OCI-LY3 (cell line): ENCODE measurements around the gene CRIM1.
A peak's percentile ranks its signal among the peaks of the same experiment; 100 is the strongest.

Experiments used
- H2AFZ ChIP-seq: fragments of 200-600, 300-600 bp; shearing (Covaris generic); 2 replicates; pipeline ENCODE4 v1.6.0; 2014; ENCODE audit warnings: antibody characterized with exemption, low read depth, low read length
- H3K27ac ChIP-seq: fragments of 200-600, 300-600 bp; sonication (generic); 2 replicates; pipeline ENCODE4 v1.5.1; 2014; ENCODE audit warnings: mild to moderate bottlenecking, low read length, moderate library complexity, mixed read lengths
- H3K27me3 ChIP-seq: fragments of 200-600, 300-600 bp; sonication (generic); 2 replicates; pipeline ENCODE4 v1.6.1; 2014; ENCODE audit warnings: low read depth, low read length, mixed read lengths
- H3K36me3 ChIP-seq: fragments of 200-600, 300-600 bp; sonication (generic); replicated peaks from 2 replicates; pipeline ENCODE3; 2014; ENCODE audit warnings: low read depth, low read length, mixed read lengths
- H3K4me1 ChIP-seq: fragments of 300-600, 200-600 bp; sonication (generic); 2 replicates; pipeline ENCODE4 v1.6.1; 2014; ENCODE audit warnings: low read length, mixed read lengths
- H3K4me2 ChIP-seq: fragments of 200-600, 300-600 bp; sonication (generic); 2 replicates; pipeline ENCODE4 v1.6.1; 2014; ENCODE audit warnings: low read length, mixed read lengths
- H3K4me3 ChIP-seq: fragments of 300-600, 200-600 bp; sonication (generic); 2 replicates; pipeline ENCODE4 v1.5.1; 2014; ENCODE audit warnings: antibody characterized with exemption, mild to moderate bottlenecking, low read length, moderate library complexity
- H3K79me2 ChIP-seq: fragments of 300-600, 200-600 bp; shearing (Covaris generic); 2 replicates; pipeline ENCODE4 v1.6.1; 2014; ENCODE audit warnings: mild to moderate bottlenecking, low read length, mixed read lengths
- H3K9ac ChIP-seq: fragments of 300-600, 200-600 bp; shearing (Covaris generic); 2 replicates; pipeline ENCODE4 v1.6.0; 2014; ENCODE audit warnings: mild to moderate bottlenecking, low read length, moderate library complexity
- H3K9me3 ChIP-seq: fragments of 200-600, 300-600 bp; shearing (Covaris generic); 2 replicates; pipeline ENCODE4 v1.6.1; 2014; ENCODE audit warnings: low read length, mixed read lengths; ENCODE audit not compliant: insufficient read depth
- H4K20me1 ChIP-seq: fragments of 200-600, 300-600 bp; sonication (generic); 2 replicates; pipeline ENCODE4 v1.6.1; 2016; ENCODE audit warnings: low read length, mixed read lengths; ENCODE audit not compliant: insufficient read depth
- CTCF ChIP-seq: fragments of 200-600, 300-600 bp; sonication (generic); IDR thresholded peaks from 2 replicates; pipeline ENCODE4 v1.5.1; 2014; ENCODE audit warnings: antibody characterized with exemption, low read length, low read depth
- EZH2phosphoT487 ChIP-seq: fragments of 200-600 bp; shearing (Covaris generic); IDR thresholded peaks from 2 replicates; pipeline ENCODE4 v1.6.1; 2018; ENCODE audit warnings: antibody characterized with exemption, mixed run types, low read depth

CRIM1 gene

GRCh38 chr2:36330473-36331395 lies 24.8 kb upstream of the CRIM1 start:
- Histone ChIP-seq H3K9ac (no peak overlapping the region), H3K4me1 (no peaks in the 10 kb centered on the region), H3K4me3 (no peak overlapping the region), H3K79me2 (no peaks in the 10 kb centered on the region), H3K36me3 (no peaks in the 10 kb centered on the region), H2AFZ (no peak overlapping the region), H3K27ac (no peak overlapping the region), H3K9me3 (no peaks in the 10 kb centered on the region), H4K20me1 (no peaks in the 10 kb centered on the region), H3K27me3 (no peaks in the 10 kb centered on the region), H3K4me2 (no peak overlapping the region)
- TF ChIP-seq CTCF (no peak), EZH2phosphoT487 (no peak)

GRCh38 chr2:36333350-36334012 lies 22.1 kb upstream of the CRIM1 start:
- no peaks in the 10 kb centered on the region for H3K27me3 ChIP-seq
- no peak overlapping the region for H3K4me3 ChIP-seq
- no peaks in the 10 kb centered on the region for H3K9me3 ChIP-seq
- TF ChIP-seq EZH2phosphoT487 (no peak), CTCF (peak; percentile 32)
- no peak overlapping the region for H3K9ac ChIP-seq
- peaks cover 14% of the 10 kb centered on the region for H3K4me1 ChIP-seq
- no peaks in the 10 kb centered on the region for H4K20me1 ChIP-seq
- H2AFZ ChIP-seq: no peak overlapping the region
- no peak overlapping the region for H3K4me2 ChIP-seq
- H3K79me2 ChIP-seq: no peaks in the 10 kb centered on the region
- H3K36me3 ChIP-seq: no peaks in the 10 kb centered on the region
- no peak overlapping the region for H3K27ac ChIP-seq

- no peak overlapping the region for H3K4me2 ChIP-seq
Observed at GRCh38 chr2:36335597-36335996, 20.0 kb upstream of the CRIM1 start.

More at GRCh38 chr2:36335597-36335996, 20.0 kb upstream of the CRIM1 start:
- Histone ChIP-seq H3K36me3 (no peaks in the 10 kb centered on the region), H3K9ac (no peak overlapping the region), H3K27me3 (no peaks in the 10 kb centered on the region), H3K79me2 (no peaks in the 10 kb centered on the region), H3K4me3 (no peak overlapping the region), H2AFZ (no peak overlapping the region), H4K20me1 (no peaks in the 10 kb centered on the region), H3K27ac (no peak overlapping the region), H3K4me1 (peaks cover 14% of the 10 kb centered on the region), H3K9me3 (no peaks in the 10 kb centered on the region)
- TF ChIP-seq EZH2phosphoT487: no peak
- TF ChIP-seq CTCF: no peak
